Neural progenitor cell (in vitro differentiated cells): ENCODE data around the gene WDR43. TPM values are rescaled to one million over a fixed set of nuclear protein-coding genes. Genes with fewer than 3 reads are reported as not detected.

Experiments used
- DNase-seq: peaks from one replicate; pipeline ENCODE4 v3.0.0-alpha.2; 2016; ENCODE audit warnings: low spot score
- H2AFZ ChIP-seq: fragments of 200-600 bp; sonication (generic); replicated peaks from 2 replicates; pipeline ENCODE4 v1.6.1; 2016; ENCODE audit warnings: antibody characterized with exemption
- H3F3A ChIP-seq: fragments of 200-600 bp; sonication (generic); 2 replicates; pipeline ENCODE4 v1.6.1; 2016; ENCODE audit warnings: antibody characterized with exemption, low read depth
- H3K27ac ChIP-seq: fragments of 200-600 bp; sonication (generic); 2 replicates; pipeline ENCODE4 v1.5.1; 2016; ENCODE audit warnings: mild to moderate bottlenecking
- H3K27me3 ChIP-seq: fragments of 200-600 bp; sonication (generic); 2 replicates; pipeline ENCODE4 v1.6.1; 2016; ENCODE audit warnings: mild to moderate bottlenecking, moderate library complexity
- H3K36me3 ChIP-seq: fragments of 200-600 bp; sonication (generic); 2 replicates; pipeline ENCODE4 v1.5.1; 2016
- H3K4me1 ChIP-seq: fragments of 200-600 bp; sonication (generic); 2 replicates; pipeline ENCODE4 v1.6.1; 2016; ENCODE audit warnings: mixed run types
- H3K4me2 ChIP-seq: fragments of 200-600 bp; sonication (generic); 2 replicates; pipeline ENCODE4 v1.6.1; 2016
- H3K4me3 ChIP-seq: fragments of 200-600 bp; sonication (generic); 2 replicates; pipeline ENCODE4 v1.5.1; 2016
- H3K79me2 ChIP-seq: fragments of 200-600 bp; sonication (generic); 2 replicates; pipeline ENCODE4 v1.6.1; 2016; ENCODE audit warnings: low read depth
- H3K9ac ChIP-seq: fragments of 200-600 bp; sonication (generic); 2 replicates; pipeline ENCODE4 v1.6.1; 2016
- H3K9me3 ChIP-seq: fragments of 200-600 bp; sonication (generic); 2 replicates; pipeline ENCODE4 v1.5.1; 2016; ENCODE audit warnings: low read depth
- H4K20me1 ChIP-seq: fragments of 200-600 bp; sonication (generic); 2 replicates; pipeline ENCODE4 v1.6.1; 2016; ENCODE audit warnings: low read depth
- H3K27ac Mint-ChIP-seq: 3 replicates; pipeline ENCODE4 v1.8.0; 2021; ENCODE audit warnings: mixed read lengths
- H3K27me3 Mint-ChIP-seq: 2 replicates; pipeline ENCODE4 v1.8.0; 2022; ENCODE audit warnings: low read depth, mild to moderate bottlenecking, inconsistent platforms, moderate library complexity, mixed read lengths; ENCODE audit not compliant: insufficient read depth
- H3K36me3 Mint-ChIP-seq: 3 replicates; pipeline ENCODE4 v1.8.0; 2021; ENCODE audit warnings: mixed read lengths
- H3K4me1 Mint-ChIP-seq: 3 replicates; pipeline ENCODE4 v1.8.0; 2021; ENCODE audit warnings: mixed read lengths
- H3K4me3 Mint-ChIP-seq: 3 replicates; pipeline ENCODE4 v1.8.0; 2021; ENCODE audit warnings: mild to moderate bottlenecking, moderate library complexity, mixed read lengths
- H3K9me3 Mint-ChIP-seq: 3 replicates; pipeline ENCODE4 v1.8.0; 2020; ENCODE audit warnings: mixed read lengths
- EZH2 ChIP-seq: fragments of 200-600 bp; sonication (generic); IDR thresholded peaks from 2 replicates; pipeline ENCODE4 v1.6.1; 2017; ENCODE audit warnings: antibody characterized with exemption, mild to moderate bottlenecking, moderate library complexity
- EZH2phosphoT487 ChIP-seq: fragments of 200-600 bp; sonication (generic); IDR thresholded peaks from 2 replicates; pipeline ENCODE4 v1.6.1; 2017; ENCODE audit warnings: antibody characterized with exemption
- small RNA-seq: library from RNA; depleted of rRNA; stranded (forward); fragments of <200 nt; gene quantifications from one replicate; pipeline ENCODE3, GENCODE V24; 2015
- total RNA-seq: library from RNA; depleted of rRNA; stranded (reverse); fragments of >200 nt; gene quantifications from 2 replicates; pipeline ENCODE4 v1.2.3, GENCODE V29; 2015; ENCODE audit warnings: low replicate concordance
- TF ChIP-seq, protein P1 (sequence below): fragments of 200-600 bp; sonication (generic); IDR thresholded peaks from 2 replicates; pipeline ENCODE4 v1.5.1; 2017; ENCODE audit warnings: antibody characterized with exemption, mild to moderate bottlenecking

The WDR43 gene
- total RNA-seq, 1 donor from 2014 or later, result 139 TPM

DNA sequence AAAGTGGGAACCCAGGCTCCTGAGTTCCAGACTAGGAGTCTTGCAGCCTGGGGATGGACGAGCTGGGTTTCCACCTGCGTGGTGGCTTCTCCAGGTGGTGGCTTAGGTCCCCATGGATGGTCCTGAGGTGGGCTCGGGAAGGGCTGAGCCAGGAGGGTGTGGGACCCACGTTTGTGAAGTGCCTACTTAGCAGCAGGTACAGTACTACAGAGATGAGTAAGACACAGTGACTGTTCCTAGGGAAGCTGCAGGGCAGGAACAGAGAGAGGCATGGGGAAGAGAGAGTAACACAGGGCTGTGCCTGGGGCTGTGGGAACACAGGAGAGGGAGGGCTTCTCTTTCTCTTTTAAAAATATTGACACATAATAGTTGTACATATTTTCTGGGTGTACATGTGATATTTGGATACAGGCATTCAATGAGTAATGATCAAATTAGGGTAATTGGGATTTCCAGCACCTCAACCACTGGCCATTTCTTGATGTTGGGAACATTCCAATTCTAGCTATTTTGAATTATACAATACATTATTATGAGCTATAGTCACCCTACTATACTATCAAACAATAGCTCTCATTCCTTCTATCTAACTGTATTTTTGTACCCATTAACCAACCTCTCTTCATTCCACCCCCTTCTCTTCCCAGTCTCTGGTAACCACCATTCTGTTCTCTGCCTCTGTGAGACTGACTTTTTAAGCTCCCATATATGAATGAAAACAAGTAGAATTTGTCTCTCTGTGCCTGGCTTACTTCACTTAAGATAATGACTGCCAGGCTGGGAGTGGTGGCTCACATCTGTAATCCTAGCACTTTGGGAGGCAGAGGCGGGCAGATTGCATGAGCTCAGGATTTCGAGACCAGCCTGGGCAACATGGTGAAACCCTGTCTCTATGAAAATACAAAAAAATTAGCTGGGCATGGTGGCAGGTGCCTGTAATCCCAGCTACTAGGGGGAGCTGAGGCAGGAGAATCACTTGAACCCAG is 101.6 kb downstream of the WDR43 start:
- peaks cover 10% of the 10 kb centered on the region for H3K27me3 Mint-ChIP-seq
- no peak for TF ChIP-seq EZH2
- TF ChIP-seq EZH2phosphoT487, result no peak
- TF ChIP-seq, protein P1, sequence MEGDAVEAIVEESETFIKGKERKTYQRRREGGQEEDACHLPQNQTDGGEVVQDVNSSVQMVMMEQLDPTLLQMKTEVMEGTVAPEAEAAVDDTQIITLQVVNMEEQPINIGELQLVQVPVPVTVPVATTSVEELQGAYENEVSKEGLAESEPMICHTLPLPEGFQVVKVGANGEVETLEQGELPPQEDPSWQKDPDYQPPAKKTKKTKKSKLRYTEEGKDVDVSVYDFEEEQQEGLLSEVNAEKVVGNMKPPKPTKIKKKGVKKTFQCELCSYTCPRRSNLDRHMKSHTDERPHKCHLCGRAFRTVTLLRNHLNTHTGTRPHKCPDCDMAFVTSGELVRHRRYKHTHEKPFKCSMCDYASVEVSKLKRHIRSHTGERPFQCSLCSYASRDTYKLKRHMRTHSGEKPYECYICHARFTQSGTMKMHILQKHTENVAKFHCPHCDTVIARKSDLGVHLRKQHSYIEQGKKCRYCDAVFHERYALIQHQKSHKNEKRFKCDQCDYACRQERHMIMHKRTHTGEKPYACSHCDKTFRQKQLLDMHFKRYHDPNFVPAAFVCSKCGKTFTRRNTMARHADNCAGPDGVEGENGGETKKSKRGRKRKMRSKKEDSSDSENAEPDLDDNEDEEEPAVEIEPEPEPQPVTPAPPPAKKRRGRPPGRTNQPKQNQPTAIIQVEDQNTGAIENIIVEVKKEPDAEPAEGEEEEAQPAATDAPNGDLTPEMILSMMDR, result no peak
- H3K27ac ChIP-seq, result no peak overlapping the region
- no peaks in the 10 kb centered on the region for H3K9me3 Mint-ChIP-seq
- H3K27me3 ChIP-seq, result no peaks in the 10 kb centered on the region
- no peak overlapping the region for H2AFZ ChIP-seq
- H3K9me3 ChIP-seq, result no peaks in the 10 kb centered on the region
- H3K4me1 ChIP-seq, result peaks cover 8% of the 10 kb centered on the region
- H4K20me1 ChIP-seq, result no peaks in the 10 kb centered on the region
- H3K4me3 Mint-ChIP-seq, result no peak overlapping the region
- no peaks in the 10 kb centered on the region for H3F3A ChIP-seq
- no peak for DNase-seq
- H3K36me3 ChIP-seq, result no peaks in the 10 kb centered on the region
- no peaks in the 10 kb centered on the region for H3K36me3 Mint-ChIP-seq
- no peak overlapping the region for H3K27ac Mint-ChIP-seq
- no peak overlapping the region for H3K9ac ChIP-seq
- peaks cover 25% of the 10 kb centered on the region for H3K4me1 Mint-ChIP-seq
- no peak overlapping the region for H3K4me3 ChIP-seq
- H3K4me2 ChIP-seq, result no peak overlapping the region
- H3K79me2 ChIP-seq, result no peaks in the 10 kb centered on the region

DNA sequence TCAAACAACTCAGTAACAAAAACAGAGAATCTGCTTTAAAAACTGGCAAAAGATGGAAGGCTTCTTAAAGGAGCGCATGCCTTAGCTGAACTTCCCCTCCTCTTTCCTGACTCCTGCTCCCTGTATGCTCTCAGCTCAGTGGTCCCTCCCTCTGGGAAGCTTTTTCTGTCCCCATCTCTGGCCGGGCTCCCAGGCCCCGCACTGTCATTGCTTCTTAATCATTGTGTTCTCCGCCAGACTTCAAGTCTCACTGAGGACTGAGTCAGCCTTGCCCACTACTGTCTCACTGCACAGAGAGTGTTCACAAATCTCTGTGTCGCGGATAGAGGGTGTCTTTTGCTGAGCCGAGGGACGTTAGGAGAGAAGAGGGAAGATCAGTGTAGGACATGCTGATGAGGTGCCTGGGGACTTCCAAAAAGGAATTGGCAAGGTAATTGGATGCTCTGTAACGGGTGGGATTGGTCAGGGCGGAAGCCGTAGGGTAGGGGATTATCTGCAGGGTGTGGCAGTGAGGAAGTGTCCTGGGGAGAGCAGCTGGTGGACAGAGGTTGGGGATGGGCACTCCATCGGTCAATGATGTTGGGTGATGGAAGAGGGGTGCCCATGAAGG is 102.9 kb downstream of the WDR43 start:
- no peaks in the 10 kb centered on the region for H4K20me1 ChIP-seq
- H3F3A ChIP-seq, result no peaks in the 10 kb centered on the region
- no peak overlapping the region for H3K27ac Mint-ChIP-seq
- no peak overlapping the region for H3K27ac ChIP-seq
- H3K79me2 ChIP-seq, result no peaks in the 10 kb centered on the region
- H3K4me2 ChIP-seq, result no peak overlapping the region
- H3K36me3 Mint-ChIP-seq, result no peaks in the 10 kb centered on the region
- no peaks in the 10 kb centered on the region for H3K9me3 ChIP-seq
- no peak overlapping the region for H3K9ac ChIP-seq
- no peak overlapping the region for H3K4me3 ChIP-seq
- no peaks in the 10 kb centered on the region for H3K27me3 ChIP-seq
- peaks cover 13% of the 10 kb centered on the region for H3K4me1 Mint-ChIP-seq
- TF ChIP-seq, protein P1, result no peak
- TF ChIP-seq EZH2phosphoT487 (no peak), EZH2 (no peak)
- no peak overlapping the region for H2AFZ ChIP-seq
- H3K4me1 ChIP-seq, result peaks cover 8% of the 10 kb centered on the region
- no peaks in the 10 kb centered on the region for H3K36me3 ChIP-seq
- H3K4me3 Mint-ChIP-seq, result no peak overlapping the region
- H3K9me3 Mint-ChIP-seq, result no peaks in the 10 kb centered on the region
- peaks cover 10% of the 10 kb centered on the region for H3K27me3 Mint-ChIP-seq
- no peak for DNase-seq

Small RNA genes lying within 50 kb of the gene (small RNA-seq; reads per million reads assigned to genes)
- gene RF00019, result not detected
- gene SNORD53, result 3.0 reads per million, percentile 91 among the genes with 10 or more reads in this experiment
- gene SNORD53B, result 1,214 reads per million, percentile 99 among the genes with 10 or more reads in this experiment
- gene SNORD92, result 371 reads per million, percentile 99 among the genes with 10 or more reads in this experiment

Other genes with a start within 250 kb of the WDR43 start
- 134 and 244 TPM in 2 replicates for gene PPP1CB, start 142.8 kb upstream of the WDR43 start, total RNA-seq
- gene SPDYA, start 83.8 kb upstream of the WDR43 start, total RNA-seq, result 0.37 and 1.9 TPM in 2 replicates
- gene TRMT61B, start 24.4 kb upstream of the WDR43 start, total RNA-seq, result 15.1 and 23.9 TPM in 2 replicates
- 0.04 and 0.62 TPM in 2 replicates for gene TOGARAM2, start 86.6 kb downstream of the WDR43 start, total RNA-seq
- not detected in 2 replicates for gene PCARE, start 179.9 kb downstream of the WDR43 start, total RNA-seq
- 1.5 and 2.1 TPM in 2 replicates for gene CLIP4, start 220.7 kb downstream of the WDR43 start, total RNA-seq